HepG2 (cell line): ENCODE measurements around the gene CRYAB. TPM values are rescaled to one million over a fixed set of nuclear protein-coding genes. Genes with fewer than 3 reads are reported as not detected.

ENCODE experiments used
- ATAC-seq: fragments of 200-7000 bp; cut with Tn5 transposase; 3 replicates; pipeline ENCODE4 v1.9.1; 2020; ENCODE audit warnings: mild to moderate bottlenecking, moderate library complexity
- BruUV-seq: library from RNA; stranded (reverse); fragments of 400-500 nt; replicated peaks from 2 replicates; lab custom pipeline; 2021; lab: Mats Ljungman, UMichigan
- CTCF ChIA-PET: fragments of 300-600 bp; formaldehyde crosslinking; extraction: SDS; loops from one replicate; lab custom pipeline; 2021; ENCODE audit warnings: low total read pairs, inconsistent platforms, low intra/inter-chr PET ratio; lab: Yijun Ruan, JAX
- POLR2A ChIA-PET: fragments of 350-600 bp; sonication (Branson Sonifier 250); formaldehyde crosslinking; loops from one replicate; lab custom pipeline; 2020; ENCODE audit warnings: antibody characterized with exemption, inconsistent platforms; lab: Yijun Ruan, JAX
- DNase-seq: peaks from one replicate; pipeline ENCODE4 v3.0.0-alpha.2; 2015; ENCODE audit warnings: low spot score
- FAIRE-seq: peaks from 3 replicates; lab custom pipeline; 2011; peaks lifted over from hg19 to GRCh38; lab: Jason Lieb, UNC
- H2AFZ ChIP-seq: one replicate; pipeline ENCODE4 v1.6.1; 2011; ENCODE audit warnings: low read length, inconsistent platforms
- H3K27ac ChIP-seq: fragments of 300-600 bp; 3 replicates; pipeline ENCODE4 v1.8.0; 2011; ENCODE audit warnings: mixed run types, mild to moderate bottlenecking, mixed read lengths, low read length, inconsistent platforms; ENCODE audit not compliant: insufficient read depth; ENCODE audit errors: extremely low read length
- H3K27me3 ChIP-seq, 2 experiments: fragments of 200-600 bp in 1 of 2; 2 replicates in 1 of 2; 3 replicates in 1 of 2; pipeline versions ENCODE4 v1.6.0 to v1.8.0; 2011; ENCODE audit warnings: low read length in 2 of 2, mild to moderate bottlenecking in 2 of 2, moderate library complexity in 2 of 2, inconsistent platforms in 1 of 2; ENCODE audit not compliant: insufficient read depth in 2 of 2, control insufficient read depth in 1 of 2
- H3K36me3 ChIP-seq, 2 experiments: fragments of 200-600 bp in 1 of 2; replicated peaks in 1 of 2; 2 replicates in 1 of 2; 3 replicates in 1 of 2; pipeline versions ENCODE4 v1.5.1 to v1.8.0; 2011; ENCODE audit warnings: low read length in 2 of 2, inconsistent platforms in 1 of 2; ENCODE audit not compliant: insufficient read depth in 2 of 2, control insufficient read depth in 1 of 2
- H3K4me1 ChIP-seq: 2 replicates; pipeline ENCODE4 v1.5.1; 2012; ENCODE audit warnings: low read length, inconsistent platforms; ENCODE audit not compliant: insufficient read depth
- H3K4me2 ChIP-seq: 2 replicates; pipeline ENCODE4 v1.6.0; 2011; ENCODE audit warnings: low read depth, low read length, inconsistent platforms
- H3K4me3 ChIP-seq, 3 experiments: fragments of 200-600 bp in 1 of 3; sonication (generic), shearing (Covaris generic) in 1 of 3; replicated peaks in 1 of 3; 2 replicates each; pipeline ENCODE4 v1.5.1; 2011 to 2016; ENCODE audit warnings: low read length in 3 of 3, inconsistent platforms in 2 of 3, low read depth in 2 of 3, mild to moderate bottlenecking in 2 of 3, control low read depth in 1 of 3, mixed read lengths in 1 of 3; ENCODE audit not compliant: insufficient read depth in 1 of 3
- H3K79me2 ChIP-seq: one replicate; pipeline ENCODE4 v1.6.1; 2011; ENCODE audit warnings: low read length, inconsistent platforms; ENCODE audit not compliant: insufficient read depth
- H3K9ac ChIP-seq: 2 replicates; pipeline ENCODE4 v1.6.0; 2011; ENCODE audit warnings: mild to moderate bottlenecking, low read depth, low read length, inconsistent platforms; ENCODE audit not compliant: insufficient read depth
- H3K9me3 ChIP-seq: 2 replicates; pipeline ENCODE4 v1.5.1; 2012; ENCODE audit warnings: mild to moderate bottlenecking, low read length
- H4K20me1 ChIP-seq: 2 replicates; pipeline ENCODE4 v1.6.0; 2011; ENCODE audit warnings: inconsistent platforms, mild to moderate bottlenecking, low read length, moderate library complexity; ENCODE audit not compliant: insufficient read depth
- NFKB2 ChIP-seq: sonication (generic); formaldehyde crosslinking; IDR thresholded peaks from 2 replicates; pipeline ENCODE4 v1.4.0; 2020; ENCODE audit warnings: missing genetic modification reagents, borderline replicate concordance
- SP5 ChIP-seq: IDR thresholded peaks from 2 replicates; pipeline ENCODE4 v1.6.1; 2016; ENCODE audit warnings: low read depth, borderline replicate concordance
- TARDBP ChIP-seq: sonication (generic); formaldehyde crosslinking; IDR thresholded peaks from 2 replicates; pipeline ENCODE4 v1.8.0; 2022; ENCODE audit warnings: mild to moderate bottlenecking, missing genetic modification reagents
- ZNF407 ChIP-seq: sonication (generic); formaldehyde crosslinking; IDR thresholded peaks from one replicate; pipeline ENCODE4 v1.5.1; 2020; ENCODE audit warnings: mild to moderate bottlenecking, missing genetic modification reagents; ENCODE audit errors: not compliant biosample characterization
- ZNF674 ChIP-seq: sonication (generic); formaldehyde crosslinking; IDR thresholded peaks from 2 replicates; pipeline ENCODE4 v1.5.0; 2020; ENCODE audit warnings: low read depth, mild to moderate bottlenecking, missing genetic modification reagents
- WGBS: methylation state at CpG from one replicate; pipeline ENCODE4 v1.1.6; 2017; ENCODE audit warnings: low lambda C conversion rate; 5-methylcytosine and 5-hydroxymethylcytosine counted together
- in situ Hi-C: cut with HindIII; loops from 2 replicates; pipeline ENCODE4 v1.10.0; 2017; ENCODE audit warnings: low pct_unique_long_range_greater_than_20kb; ENCODE audit not compliant: extremely low pct_ligation_motif_present
- intact Hi-C: fragments of 100-400 bp; cut with micrococcal nuclease; formaldehyde crosslinking; loops from one replicate; pipeline ENCODE4 v1.10.0; 2022; ENCODE audit not compliant: unreplicated experiment
- polyA plus RNA-seq, 8 experiments: library from polyadenylated mRNA; depleted of rRNA in 3 of 8; stranded (reverse) in 7 of 8; unstranded in 1 of 8; fragments of >200 nt; fragmentation: Illumina TruSeq in 4 of 8; extraction: Trizol in 4 of 8; gene quantifications; 2 replicates each; pipeline versions ENCODE4 v1.2.1 to v1.2.3, GENCODE V29; 2011 to 2016; ENCODE audit warnings: low read depth in 4 of 8, missing spikeins in 1 of 8, mixed read lengths in 1 of 8; ENCODE audit not compliant: insufficient read depth in 1 of 8
- total RNA-seq, 5 experiments: library from RNA; depleted of rRNA; stranded (reverse); fragments of >200 nt; fragmentation: Illumina TruSeq; extraction: Trizol; gene quantifications; 2 replicates each; pipeline ENCODE4 v1.2.3, GENCODE V29; 2016; ENCODE audit warnings: low read depth in 1 of 5

Gene CRYAB
- total and polyA plus RNA-seq, 2 of the 13 experiments (the other 11 are each of a cell fraction or from before 2014, with no cell fraction given) = 0.55 to 1.1 TPM

GRCh38 chr11:111939836-111940604, 28.4 kb upstream of the CRYAB start:
- POLR2A ChIA-PET = interaction anchor here (1.9 to 2.9 kb wide), 2 partner anchors 13 to 43 kb away, joined by 11 to 13 read pairs; no protein-coding TSS in a partner anchor
- DNase-seq (no peak), FAIRE-seq (no peak), ATAC-seq (no peak)
- Histone ChIP-seq H3K9me3 (no peaks in the 10 kb centered on the region), H3K4me3 (no peak overlapping the region), H3K4me2 (0 out of 2 replicates have a peak overlapping the region, but pooled peaks have one; percentile 1), H3K27ac (no peak overlapping the region), H4K20me1 (no peaks in the 10 kb centered on the region; the same call in 1 of the 2 replicates), H3K4me1 (peaks cover 68% of the 10 kb centered on the region), H3K79me2 (peaks cover 16% of the 10 kb centered on the region), H3K27me3 (no peaks in the 10 kb centered on the region), H3K9ac (no peak overlapping the region), H3K36me3 (0 out of 5 replicates have a peak, but pooled peaks cover 0 to 8% of the 10 kb centered on the region in 2 experiments), H2AFZ (no peak overlapping the region)
- no TSS peak for BruUV-seq
- in situ Hi-C loops = loop anchor here (5.0 kb wide), 1 partner anchor 47 kb away; no protein-coding TSS in a partner anchor
- intact Hi-C loops = loop anchor here (10.0 kb wide), 1 partner anchor 85 kb away; the partner anchor contains the start of gene DLAT
- TF ChIP-seq ZNF674 (CRISPR knock-in tag) = no peak
- whole genome bisulfite sequencing = 91% methylated on average over 4 of the region's 4 CpGs
- CTCF ChIA-PET = no interaction called here

GRCh38 chr11:111938687-111939160, 27.2 kb upstream of the CRYAB start:
- Histone ChIP-seq H3K9ac (0 out of 2 replicates have a peak overlapping the region, but pooled peaks have one; percentile 9), H3K79me2 (peaks cover 16% of the 10 kb centered on the region), H3K9me3 (no peaks in the 10 kb centered on the region), H2AFZ (no peak overlapping the region), H3K36me3 (0 out of 5 replicates have a peak, but pooled peaks cover 0 to 3% of the 10 kb centered on the region in 2 experiments), H3K4me2 (peak overlapping the region; percentile 98), H4K20me1 (no peaks in the 10 kb centered on the region; the same call in 1 of the 2 replicates), H3K27ac (peak overlapping the region; percentile 90), H3K27me3 (no peaks in the 10 kb centered on the region), H3K4me1 (peaks cover 74% of the 10 kb centered on the region), H3K4me3 (peak overlapping the region in 2 of 3 experiments; percentile 72 to 84; a peak in 3 of 6 replicates)
- CTCF ChIA-PET = no interaction called here
- POLR2A ChIA-PET = interaction anchor here (0.9 to 2.9 kb wide), 4 partner anchors 12 to 68 kb away, joined by 3 to 13 read pairs (median 8); partner anchors contain the start of gene C11orf52
- in situ Hi-C loops = loop anchor here (5.0 kb wide), 1 partner anchor 49 kb away; no protein-coding TSS in a partner anchor
- intact Hi-C loops = loop anchor here (10.0 kb wide), 1 partner anchor 86 kb away; the partner anchor contains the start of gene DLAT
- FAIRE-seq (peak; percentile 80), DNase-seq (peak; percentile 76), ATAC-seq (peak; percentile 41)
- BruUV-seq = no TSS peak
- 28% methylated on average over 6 of the region's 7 CpGs for WGBS
- peak; percentile 31; the same call in 1 of the 2 replicates for TF ChIP-seq SP5 (CRISPR knock-in tag)
- peak; percentile 33; the same call in 1 of the 2 replicates for TF ChIP-seq TARDBP
- no peak for TF ChIP-seq ZNF407 (CRISPR knock-in tag)
- TF ChIP-seq NFKB2 (CRISPR knock-in tag) = no peak
